ENCODE results near the gene AGAP3. TPM values are rescaled to one million over a fixed set of nuclear protein-coding genes. Genes with fewer than 3 reads are reported as not detected.
A peak's percentile ranks its signal among the peaks of the same experiment; 100 is the strongest.

AGAP3 gene
- total RNA-seq, 2 donors from 2014 or later: 50.8 to 64.0 TPM

- intact Hi-C loops (cut with DNase I, micrococcal nuclease): no loop called here
- no peak for ATAC-seq
- peak; percentile 50 to 52 for DNase-seq
These were observed 29.4 kb upstream of the AGAP3 start for GRCh38 chr7:151056666-151057505.

GRCh38 chr7:151057506-151057988 lies 28.7 kb upstream of the AGAP3 start, which contains the start of gene CDK5:
Gene CDK5 (minus strand): TSS chr7:151057897. CDS start chr7:151057848, 49 bp downstream.
- DNase-seq: peak in 1 of 2 donors; percentile 53
- peak; percentile 2 for ATAC-seq
- intact Hi-C loops (cut with DNase I, micrococcal nuclease): no loop called here

GRCh38 chr7:151057989-151058780 lies 28.1 kb upstream of the AGAP3 start:
- intact Hi-C loops (cut with DNase I, micrococcal nuclease): no loop called here
- DNase-seq: peak; percentile 96 to 100
- ATAC-seq: peak; percentile 75

- ATAC-seq (no peak), DNase-seq (peak; percentile 45 to 47)
- intact Hi-C loops (cut with DNase I, micrococcal nuclease): no loop called here
These were observed 27.4 kb upstream of the AGAP3 start for GRCh38 chr7:151058781-151059366.

GRCh38 chr7:151059367-151060112 lies 26.7 kb upstream of the AGAP3 start, which contains the start of gene SLC4A2:
Gene SLC4A2 (plus strand): TSS chr7:151059589. CDS start chr7:151061988, 2,399 bp downstream.
- DNase-seq: peak; percentile 82 to 85
- intact Hi-C loops (cut with DNase I, micrococcal nuclease): no loop called here
- ATAC-seq: peak; percentile 41

- intact Hi-C loops (cut with DNase I, micrococcal nuclease): no loop called here
- ATAC-seq: no peak
- no peak for DNase-seq
These were observed 26.2 kb upstream of the AGAP3 start for GRCh38 chr7:151060113-151060415.

- ATAC-seq: no peak
- intact Hi-C loops (cut with DNase I, micrococcal nuclease): no loop called here
- DNase-seq: peak; percentile 57 to 71
These were observed 25.7 kb upstream of the AGAP3 start for GRCh38 chr7:151060416-151061212.

- ATAC-seq (no peak), DNase-seq (peak in 1 of 2 donors; percentile 38)
- intact Hi-C loops (cut with DNase I, micrococcal nuclease): no loop called here
These were observed 24.8 kb upstream of the AGAP3 start for GRCh38 chr7:151061213-151062110.

GRCh38 chr7:151062111-151062398 lies 24.2 kb upstream of the AGAP3 start:
- intact Hi-C loops (cut with DNase I, micrococcal nuclease): no loop called here

GRCh38 chr7:151062399-151063211 lies 23.7 kb upstream of the AGAP3 start:
- peak; percentile 56 for ATAC-seq
- DNase-seq: peak; percentile 83 to 89
- intact Hi-C loops (cut with DNase I, micrococcal nuclease): no loop called here

More at GRCh38 chr7:151062111-151062398, 24.2 kb upstream of the AGAP3 start:
- ATAC-seq (no peak), DNase-seq (no peak)

GRCh38 chr7:151063212-151063561 lies 23.1 kb upstream of the AGAP3 start:
- DNase-seq: peak; percentile 40 to 60
- ATAC-seq: peak; percentile 1
- intact Hi-C loops (cut with DNase I, micrococcal nuclease): no loop called here

- intact Hi-C loops (cut with DNase I, micrococcal nuclease): no loop called here
- no peak for ATAC-seq
These were observed 21.8 kb upstream of the AGAP3 start for GRCh38 chr7:151064454-151064853.

GRCh38 chr7:151064993-151065392 lies 21.3 kb upstream of the AGAP3 start:
- DNase-seq (no peak), ATAC-seq (no peak)
- intact Hi-C loops (cut with DNase I, micrococcal nuclease): no loop called here

More at GRCh38 chr7:151064454-151064853, 21.8 kb upstream of the AGAP3 start:
- DNase-seq: no peak

GRCh38 chr7:151065516-151065915 lies 20.8 kb upstream of the AGAP3 start:
- DNase-seq (no peak), ATAC-seq (no peak)
- intact Hi-C loops (cut with DNase I, micrococcal nuclease): no loop called here

- intact Hi-C loops (cut with DNase I, micrococcal nuclease): no loop called here
- no peak for DNase-seq
- no peak for ATAC-seq
These were observed 19.9 kb upstream of the AGAP3 start for GRCh38 chr7:151066273-151066974.
